Measurements from ENCODE around the gene AGA.

DNA sequence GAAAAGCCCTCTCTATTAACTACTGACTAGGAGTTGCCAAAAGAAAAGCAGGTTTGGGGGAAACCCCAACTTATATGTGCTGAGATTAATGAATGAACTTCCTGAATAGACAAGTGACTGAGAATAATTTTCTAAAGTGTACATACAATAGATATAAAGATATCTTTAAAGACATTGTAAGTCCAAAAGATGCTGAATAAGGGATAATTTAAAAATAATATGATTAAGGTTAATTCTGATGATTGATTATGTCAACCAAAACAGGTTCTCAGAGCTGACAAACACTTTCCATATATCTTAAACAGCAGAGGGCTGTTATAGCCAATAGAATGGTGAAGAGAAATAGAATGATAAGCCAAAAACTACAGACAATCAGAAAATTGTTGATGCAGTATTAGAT lies 28.6 kb downstream of the AGA start:
- TF ChIP-seq, protein P1, sequence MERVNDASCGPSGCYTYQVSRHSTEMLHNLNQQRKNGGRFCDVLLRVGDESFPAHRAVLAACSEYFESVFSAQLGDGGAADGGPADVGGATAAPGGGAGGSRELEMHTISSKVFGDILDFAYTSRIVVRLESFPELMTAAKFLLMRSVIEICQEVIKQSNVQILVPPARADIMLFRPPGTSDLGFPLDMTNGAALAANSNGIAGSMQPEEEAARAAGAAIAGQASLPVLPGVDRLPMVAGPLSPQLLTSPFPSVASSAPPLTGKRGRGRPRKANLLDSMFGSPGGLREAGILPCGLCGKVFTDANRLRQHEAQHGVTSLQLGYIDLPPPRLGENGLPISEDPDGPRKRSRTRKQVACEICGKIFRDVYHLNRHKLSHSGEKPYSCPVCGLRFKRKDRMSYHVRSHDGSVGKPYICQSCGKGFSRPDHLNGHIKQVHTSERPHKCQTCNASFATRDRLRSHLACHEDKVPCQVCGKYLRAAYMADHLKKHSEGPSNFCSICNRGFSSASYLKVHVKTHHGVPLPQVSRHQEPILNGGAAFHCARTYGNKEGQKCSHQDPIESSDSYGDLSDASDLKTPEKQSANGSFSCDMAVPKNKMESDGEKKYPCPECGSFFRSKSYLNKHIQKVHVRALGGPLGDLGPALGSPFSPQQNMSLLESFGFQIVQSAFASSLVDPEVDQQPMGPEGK (CRISPR knock-in tag; IDR thresholded peaks at IDR 0.05; ENCODE audit: borderline replicate concordance) = no peak
- no peak for TF ChIP-seq OSR1 (CRISPR knock-in tag; IDR thresholded peaks at IDR 0.05)
